ENCODE data around the gene CALHM4. TPM values are rescaled to one million over a fixed set of nuclear protein-coding genes. Genes with fewer than 3 reads are reported as not detected.

The CALHM4 gene
- total RNA-seq, 2 experiments from 2014 or later, result not detected

GRCh38 chr6:116542426-116542825 lies 11.1 kb upstream of the CALHM4 start:
- H3K4me1 ChIP-seq (ENCODE audit: insufficient read depth, low read length, poor library complexity, severe bottlenecking), result no peaks in the 10 kb centered on the region
- H3K79me2 ChIP-seq (ENCODE audit: insufficient read depth, low read depth, low read length), result no peaks in the 10 kb centered on the region
- no peaks in the 10 kb centered on the region for H3K9me2 ChIP-seq (ENCODE audit: insufficient read depth, low read length)
- no peak for DNase-seq (ENCODE audit: low spot score)
- ChIA-PET POLR2A (interaction anchor here (0.6 to 1.8 kb wide), 7 partner anchors 12 to 261 kb away, joined by 3 to 8 read pairs (median 5); no protein-coding TSS in a partner anchor), CTCF (ENCODE audit: unreplicated experiment) (interaction anchor here (1.1 kb wide), 1 partner anchor 16 kb away, joined by 5 read pairs; no protein-coding TSS in a partner anchor)
- no TSS peak for BruUV-seq (replicated peaks)
- H4K20me1 ChIP-seq (ENCODE audit: insufficient read depth, low read length), result no peaks in the 10 kb centered on the region
- H3K4me2 ChIP-seq (ENCODE audit: low read length), result no peak overlapping the region
- intact Hi-C loops (cut with micrococcal nuclease; ENCODE audit: unreplicated experiment), result no loop called here
- TF ChIP-seq CTCF (conservative IDR thresholded peaks at IDR 0.05; ENCODE audit: low read length) (no peak), EZH2phosphoT487 (IDR thresholded peaks at IDR 0.05; ENCODE audit: borderline replicate concordance, low read depth, low read length) (no peak)
- H3K4me3 ChIP-seq (ENCODE audit: low read depth, low read length, poor library complexity, severe bottlenecking), result no peak overlapping the region
- no peak overlapping the region for H3K27ac ChIP-seq (ENCODE audit: low read depth, low read length, poor library complexity, severe bottlenecking)
- H3K36me3 ChIP-seq (ENCODE audit: insufficient read depth, low read length), result no peaks in the 10 kb centered on the region
- H2AFZ ChIP-seq (ENCODE audit: low read length), result no peak overlapping the region
- H3K9me3 ChIP-seq (ENCODE audit: low read length), result no peaks in the 10 kb centered on the region

- no peak for DNase-seq (ENCODE audit: low spot score)
- H3K4me3 ChIP-seq (ENCODE audit: low read depth, low read length, poor library complexity, severe bottlenecking), result no peak overlapping the region
- no peak overlapping the region for H3K4me2 ChIP-seq (ENCODE audit: low read length)
- BruUV-seq (replicated peaks), result no TSS peak
- H3K27ac ChIP-seq (ENCODE audit: low read depth, low read length, poor library complexity, severe bottlenecking), result no peak overlapping the region
- H3K79me2 ChIP-seq (ENCODE audit: insufficient read depth, low read depth, low read length), result no peaks in the 10 kb centered on the region
- no peaks in the 10 kb centered on the region for H4K20me1 ChIP-seq (ENCODE audit: insufficient read depth, low read length)
- no peaks in the 10 kb centered on the region for H3K36me3 ChIP-seq (ENCODE audit: insufficient read depth, low read length)
- no peak overlapping the region for H2AFZ ChIP-seq (ENCODE audit: low read length)
- no peaks in the 10 kb centered on the region for H3K9me3 ChIP-seq (ENCODE audit: low read length)
- ChIA-PET POLR2A (interaction anchor here (0.6 to 1.7 kb wide), 2 partner anchors 203 to 262 kb away, joined by 4 to 8 read pairs; no protein-coding TSS in a partner anchor), CTCF (ENCODE audit: unreplicated experiment) (no interaction called here)
- no peak for TF ChIP-seq EZH2phosphoT487 (IDR thresholded peaks at IDR 0.05; ENCODE audit: borderline replicate concordance, low read depth, low read length)
- no peak for TF ChIP-seq CTCF (conservative IDR thresholded peaks at IDR 0.05; ENCODE audit: low read length)
- H3K9me2 ChIP-seq (ENCODE audit: insufficient read depth, low read length), result no peaks in the 10 kb centered on the region
- intact Hi-C loops (cut with micrococcal nuclease; ENCODE audit: unreplicated experiment), result no loop called here
- H3K4me1 ChIP-seq (ENCODE audit: insufficient read depth, low read length, poor library complexity, severe bottlenecking), result no peaks in the 10 kb centered on the region
Measured at GRCh38 chr6:116543149-116543548, 10.4 kb upstream of the CALHM4 start.

- no peaks in the 10 kb centered on the region for H3K4me1 ChIP-seq (ENCODE audit: insufficient read depth, low read length, poor library complexity, severe bottlenecking)
- DNase-seq (ENCODE audit: low spot score), result no peak
- POLR2A ChIA-PET, result interaction anchor here (0.6 to 1.2 kb wide), 2 partner anchors 10 to 24 kb away, joined by 3 read pairs; no protein-coding TSS in a partner anchor
- no peak within 1 kb of the TSS for H3K4me2 ChIP-seq (ENCODE audit: low read length)
- no peaks in the 10 kb centered on the region for H3K36me3 ChIP-seq (ENCODE audit: insufficient read depth, low read length)
- no peaks in the 10 kb centered on the region for H3K9me2 ChIP-seq (ENCODE audit: insufficient read depth, low read length)
- CTCF ChIA-PET (ENCODE audit: unreplicated experiment), result no interaction called here
- BruUV-seq (replicated peaks), result no TSS peak
- no peak for TF ChIP-seq EZH2phosphoT487 (IDR thresholded peaks at IDR 0.05; ENCODE audit: borderline replicate concordance, low read depth, low read length)
- TF ChIP-seq CTCF (conservative IDR thresholded peaks at IDR 0.05; ENCODE audit: low read length), result no peak
- H2AFZ ChIP-seq (ENCODE audit: low read length), result 0 out of 2 replicates have a peak within 1 kb of the TSS, but pooled peaks have one; percentile 5
- H3K9me3 ChIP-seq (ENCODE audit: low read length), result no peaks in the 10 kb centered on the region
- no peaks in the 10 kb centered on the region for H4K20me1 ChIP-seq (ENCODE audit: insufficient read depth, low read length)
- H3K27ac ChIP-seq (ENCODE audit: low read depth, low read length, poor library complexity, severe bottlenecking), result no peak within 1 kb of the TSS
- no peaks in the 10 kb centered on the region for H3K79me2 ChIP-seq (ENCODE audit: insufficient read depth, low read depth, low read length)
- no peak within 1 kb of the TSS for H3K4me3 ChIP-seq (ENCODE audit: low read depth, low read length, poor library complexity, severe bottlenecking)
- intact Hi-C loops (cut with micrococcal nuclease; ENCODE audit: unreplicated experiment), result no loop called here
Measured at GRCh38 chr6:116545651-116546050, 7.9 kb upstream of the CALHM4 start, which contains the start of gene TRAPPC3L. TRAPPC3L (minus strand) TSS chr6:116545684; CDS start chr6:116545514, 170 bp downstream.
